Panc1 (cell line): ENCODE measurements around the gene ELL2.

Experiments
- POLR2AphosphoS5 ChIP-seq: IDR thresholded peaks from 2 replicates; pipeline ENCODE4 v1.6.1; 2012; ENCODE audit warnings: mild to moderate bottlenecking, low read depth, low read length, moderate library complexity
- SIN3A ChIP-seq: IDR thresholded peaks from 2 replicates; pipeline ENCODE4 v1.6.1; 2012; ENCODE audit warnings: low read depth, mild to moderate bottlenecking, low read length, moderate library complexity, borderline replicate concordance; ENCODE audit not compliant: insufficient read depth
- TCF7L2 ChIP-seq: IDR thresholded peaks from 2 replicates; pipeline ENCODE4 v1.6.1; 2011; ENCODE audit warnings: mild to moderate bottlenecking, low read depth, low read length, inconsistent platforms
- TF ChIP-seq, protein P1 (sequence below): fragments of 450-650 bp; IDR thresholded peaks from 2 replicates; pipeline ENCODE4 v1.5.1; 2017; ENCODE audit warnings: mild to moderate bottlenecking
- TF ChIP-seq, protein P2 (sequence below), 2 experiments: IDR thresholded peaks; 2 replicates each; pipeline ENCODE4 v1.6.1; 2011 to 2012; ENCODE audit warnings: low read depth in 2 of 2, control low read depth in 1 of 2, low read length in 1 of 2, mild to moderate bottlenecking in 1 of 2, moderate library complexity in 1 of 2; ENCODE audit not compliant: insufficient read depth in 1 of 2

DNA sequence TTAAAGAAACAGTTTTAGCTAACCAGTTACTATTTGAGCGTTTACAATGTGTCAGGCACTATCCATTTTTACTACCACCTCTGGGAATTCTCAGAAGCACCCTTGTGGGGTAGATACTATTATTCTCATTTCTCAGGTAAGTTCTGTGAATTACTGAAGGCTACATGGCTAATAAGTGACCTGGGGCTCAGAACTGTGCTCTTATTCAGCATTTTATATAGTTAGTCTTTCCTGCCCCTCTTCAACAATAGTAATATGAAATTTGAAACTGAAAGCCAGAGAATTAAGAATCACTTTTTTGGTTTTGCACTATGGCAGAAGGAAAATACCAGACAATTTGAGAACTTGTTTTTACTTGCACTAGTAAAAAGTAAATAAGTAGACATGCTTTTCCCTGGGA, 11.8 kb downstream of the ELL2 start:
- TF ChIP-seq, protein P1, sequence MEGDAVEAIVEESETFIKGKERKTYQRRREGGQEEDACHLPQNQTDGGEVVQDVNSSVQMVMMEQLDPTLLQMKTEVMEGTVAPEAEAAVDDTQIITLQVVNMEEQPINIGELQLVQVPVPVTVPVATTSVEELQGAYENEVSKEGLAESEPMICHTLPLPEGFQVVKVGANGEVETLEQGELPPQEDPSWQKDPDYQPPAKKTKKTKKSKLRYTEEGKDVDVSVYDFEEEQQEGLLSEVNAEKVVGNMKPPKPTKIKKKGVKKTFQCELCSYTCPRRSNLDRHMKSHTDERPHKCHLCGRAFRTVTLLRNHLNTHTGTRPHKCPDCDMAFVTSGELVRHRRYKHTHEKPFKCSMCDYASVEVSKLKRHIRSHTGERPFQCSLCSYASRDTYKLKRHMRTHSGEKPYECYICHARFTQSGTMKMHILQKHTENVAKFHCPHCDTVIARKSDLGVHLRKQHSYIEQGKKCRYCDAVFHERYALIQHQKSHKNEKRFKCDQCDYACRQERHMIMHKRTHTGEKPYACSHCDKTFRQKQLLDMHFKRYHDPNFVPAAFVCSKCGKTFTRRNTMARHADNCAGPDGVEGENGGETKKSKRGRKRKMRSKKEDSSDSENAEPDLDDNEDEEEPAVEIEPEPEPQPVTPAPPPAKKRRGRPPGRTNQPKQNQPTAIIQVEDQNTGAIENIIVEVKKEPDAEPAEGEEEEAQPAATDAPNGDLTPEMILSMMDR: no peak
- no peak for TF ChIP-seq TCF7L2
- no peak for TF ChIP-seq POLR2AphosphoS5
- no peak for TF ChIP-seq SIN3A
- TF ChIP-seq, protein P2, sequence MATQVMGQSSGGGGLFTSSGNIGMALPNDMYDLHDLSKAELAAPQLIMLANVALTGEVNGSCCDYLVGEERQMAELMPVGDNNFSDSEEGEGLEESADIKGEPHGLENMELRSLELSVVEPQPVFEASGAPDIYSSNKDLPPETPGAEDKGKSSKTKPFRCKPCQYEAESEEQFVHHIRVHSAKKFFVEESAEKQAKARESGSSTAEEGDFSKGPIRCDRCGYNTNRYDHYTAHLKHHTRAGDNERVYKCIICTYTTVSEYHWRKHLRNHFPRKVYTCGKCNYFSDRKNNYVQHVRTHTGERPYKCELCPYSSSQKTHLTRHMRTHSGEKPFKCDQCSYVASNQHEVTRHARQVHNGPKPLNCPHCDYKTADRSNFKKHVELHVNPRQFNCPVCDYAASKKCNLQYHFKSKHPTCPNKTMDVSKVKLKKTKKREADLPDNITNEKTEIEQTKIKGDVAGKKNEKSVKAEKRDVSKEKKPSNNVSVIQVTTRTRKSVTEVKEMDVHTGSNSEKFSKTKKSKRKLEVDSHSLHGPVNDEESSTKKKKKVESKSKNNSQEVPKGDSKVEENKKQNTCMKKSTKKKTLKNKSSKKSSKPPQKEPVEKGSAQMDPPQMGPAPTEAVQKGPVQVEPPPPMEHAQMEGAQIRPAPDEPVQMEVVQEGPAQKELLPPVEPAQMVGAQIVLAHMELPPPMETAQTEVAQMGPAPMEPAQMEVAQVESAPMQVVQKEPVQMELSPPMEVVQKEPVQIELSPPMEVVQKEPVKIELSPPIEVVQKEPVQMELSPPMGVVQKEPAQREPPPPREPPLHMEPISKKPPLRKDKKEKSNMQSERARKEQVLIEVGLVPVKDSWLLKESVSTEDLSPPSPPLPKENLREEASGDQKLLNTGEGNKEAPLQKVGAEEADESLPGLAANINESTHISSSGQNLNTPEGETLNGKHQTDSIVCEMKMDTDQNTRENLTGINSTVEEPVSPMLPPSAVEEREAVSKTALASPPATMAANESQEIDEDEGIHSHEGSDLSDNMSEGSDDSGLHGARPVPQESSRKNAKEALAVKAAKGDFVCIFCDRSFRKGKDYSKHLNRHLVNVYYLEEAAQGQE (IDR thresholded peaks at IDR 0.05; ENCODE audit: insufficient read depth in 1 of 2, low read depth in 2 of 2, low read length in 1 of 2): no peak
